GM23248 (cell line): ENCODE measurements around the gene ASPHD2. TPM values are rescaled to one million over a fixed set of nuclear protein-coding genes. Genes with fewer than 3 reads are reported as not detected.

Experiments used
- DNase-seq: peaks from one replicate; pipeline ENCODE4 v3.0.0-alpha.2; 2015
- H2AFZ ChIP-seq: fragments of 200-600 bp; sonication (generic); 2 replicates; pipeline ENCODE4 v1.6.1; 2016; ENCODE audit warnings: antibody characterized with exemption
- H3F3A ChIP-seq: fragments of 200-600 bp; sonication (generic); 2 replicates; pipeline ENCODE4 v1.6.1; 2016; ENCODE audit warnings: mild to moderate bottlenecking, antibody characterized with exemption, mixed run types; ENCODE audit not compliant: insufficient read depth
- H3K27ac ChIP-seq: fragments of 200-600 bp; sonication (generic); 2 replicates; pipeline ENCODE4 v1.5.1; 2016; ENCODE audit warnings: mild to moderate bottlenecking
- H3K27me3 ChIP-seq: fragments of 200-600 bp; sonication (generic); replicated peaks from 2 replicates; pipeline ENCODE4 v1.6.1; 2016; ENCODE audit warnings: mild to moderate bottlenecking; ENCODE audit not compliant: insufficient read depth
- H3K36me3 ChIP-seq: fragments of 200-600 bp; sonication (generic); 2 replicates; pipeline ENCODE4 v1.6.1; 2016; ENCODE audit warnings: low read depth, mild to moderate bottlenecking
- H3K4me1 ChIP-seq: fragments of 200-600 bp; sonication (generic); 2 replicates; pipeline ENCODE4 v1.6.1; 2016; ENCODE audit warnings: mild to moderate bottlenecking; ENCODE audit not compliant: insufficient read depth
- H3K4me2 ChIP-seq: fragments of 200-600 bp; sonication (generic); one replicate; pipeline ENCODE4 v1.6.1; 2016; ENCODE audit warnings: mild to moderate bottlenecking; ENCODE audit not compliant: unreplicated experiment
- H3K4me3 ChIP-seq: fragments of 200-600 bp; sonication (generic); 2 replicates; pipeline ENCODE4 v1.5.1; 2016; ENCODE audit warnings: mild to moderate bottlenecking
- H3K79me2 ChIP-seq: fragments of 200-600 bp; sonication (generic); 2 replicates; pipeline ENCODE4 v1.6.1; 2016; ENCODE audit warnings: mild to moderate bottlenecking; ENCODE audit not compliant: insufficient read depth
- H3K9ac ChIP-seq: fragments of 200-600 bp; sonication (generic); 2 replicates; pipeline ENCODE4 v1.6.1; 2016; ENCODE audit warnings: mild to moderate bottlenecking
- H3K9me2 ChIP-seq: fragments of 200-600 bp; sonication (generic); 2 replicates; pipeline ENCODE4 v1.6.1; 2016; ENCODE audit warnings: mixed run types, mild to moderate bottlenecking, moderate library complexity; ENCODE audit not compliant: insufficient read depth
- H3K9me3 ChIP-seq: fragments of 200-600 bp; sonication (generic); one replicate; pipeline ENCODE4 v1.6.1; 2017; ENCODE audit warnings: low read depth
- H4K20me1 ChIP-seq: fragments of 200-600 bp; sonication (generic); 2 replicates; pipeline ENCODE4 v1.6.0; 2016; ENCODE audit not compliant: insufficient read depth
- EZH2 ChIP-seq: fragments of 200-600 bp; sonication (generic); IDR thresholded peaks from 2 replicates; pipeline ENCODE4 v1.6.1; 2018; ENCODE audit warnings: antibody characterized with exemption, mild to moderate bottlenecking; ENCODE audit not compliant: insufficient read depth, poor library complexity, severe bottlenecking
- EZH2phosphoT487 ChIP-seq: fragments of 200-600 bp; sonication (generic); IDR thresholded peaks from 2 replicates; pipeline ENCODE4 v1.6.1; 2018; ENCODE audit warnings: antibody characterized with exemption, moderate library complexity, mild to moderate bottlenecking, low read depth; ENCODE audit not compliant: insufficient read depth
- WGBS, 2 experiments: methylation state at CpG; one replicate each; pipeline ENCODE4 v1.1.6; 2015 to 2017; ENCODE audit warnings: low lambda C conversion rate in 2 of 2, low coverage in 1 of 2; ENCODE audit errors: missing lambda C conversion rate in 2 of 2; 5-methylcytosine and 5-hydroxymethylcytosine counted together
- in situ Hi-C: fragments of 300-500 bp; cut with MboI; formaldehyde crosslinking; loops from 2 replicates; pipeline ENCODE4 v1.15.0; 2020
- polyA plus RNA-seq: library from polyadenylated mRNA; unstranded; fragments of >200 nt; fragmentation: Nextera tagmentation; extraction: Ambion mirVana; gene quantifications from 2 replicates; pipeline ENCODE4 v1.2.1, GENCODE V29; 2016
- total RNA-seq: library from RNA; depleted of rRNA; stranded (reverse); fragments of >200 nt; shearing (Covaris generic); gene quantifications from 2 replicates; pipeline ENCODE4 v1.2.3, GENCODE V29; 2014

The ASPHD2 gene
- total and polyA plus RNA-seq, 2 experiments from 2014 or later = 0.73 to 1.8 TPM

DNA sequence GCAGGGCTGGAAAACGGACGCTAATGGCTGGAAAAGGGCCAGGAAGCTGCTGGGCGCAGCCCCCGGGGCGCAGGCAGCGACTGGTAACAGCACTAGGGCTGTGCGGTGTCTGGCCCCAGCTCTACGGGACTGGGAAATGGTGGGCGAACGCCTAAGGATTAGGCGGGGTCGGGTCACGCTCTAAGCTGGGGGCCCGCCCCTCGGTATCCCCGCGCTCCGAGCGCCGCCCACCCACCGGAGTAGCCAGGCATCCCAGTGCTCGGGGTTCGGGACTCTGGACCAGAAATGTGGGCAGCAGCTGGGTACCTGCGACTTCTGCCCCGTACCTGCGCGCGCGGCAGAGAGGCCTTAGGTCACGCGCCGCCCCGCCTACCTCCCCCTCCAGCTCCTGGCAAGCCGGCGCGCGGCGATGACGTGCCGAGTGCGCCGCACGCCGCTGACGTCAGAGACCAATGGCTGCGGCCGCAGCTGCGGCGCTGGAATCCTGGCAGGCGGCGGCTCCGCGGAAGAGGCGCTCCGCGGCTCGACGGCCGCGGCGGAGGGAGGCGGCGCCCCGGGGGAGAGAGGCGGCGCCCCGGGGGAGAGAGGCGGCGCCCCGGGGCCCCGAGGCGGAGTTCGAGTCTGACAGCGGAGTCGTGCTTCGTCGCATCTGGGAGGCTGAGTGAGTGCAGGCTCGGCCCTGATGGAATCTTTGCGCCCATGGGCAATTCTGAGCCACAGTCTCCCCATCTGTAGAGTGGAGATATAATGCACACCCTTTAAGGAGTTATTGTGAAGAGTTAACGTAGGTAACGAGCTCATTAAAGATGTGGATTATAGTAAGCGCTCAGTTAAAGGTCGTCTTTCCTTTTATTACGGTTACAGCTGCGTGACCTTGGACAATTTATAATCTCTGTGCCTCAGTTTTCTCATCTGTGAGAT lies 54.6 kb downstream of the ASPHD2 start, which contains the start of the genes HPS4 and SRRD:
Gene HPS4, minus strand, starts transcription at position 345 of the 921 bp plus-strand sequence. CDS start 2,021 bp downstream, outside the sequence.
Gene SRRD, plus strand, starts transcription at position 439 of the 921 bp plus-strand sequence. Its CDS starts 14 bp downstream, at position 453.
- 1 to 2% methylated on average over 48 to 77 of the region's 85 CpGs for WGBS, 2 experiments
- Histone ChIP-seq H3K36me3 (no peaks in the 10 kb centered on the region), H3K4me2 (peak within 1 kb of the TSS; percentile 99), H3K27me3 (no peaks in the 10 kb centered on the region), H2AFZ (peak within 1 kb of the TSS; percentile 85), H3F3A (no peaks in the 10 kb centered on the region; the same call in 1 of the 2 replicates), H3K27ac (peak within 1 kb of the TSS; percentile 80), H4K20me1 (no peaks in the 10 kb centered on the region), H3K4me1 (peaks cover 20% of the 10 kb centered on the region), H3K79me2 (peaks cover 63% of the 10 kb centered on the region), H3K4me3 (peak within 1 kb of the TSS; percentile 81), H3K9me2 (no peaks in the 10 kb centered on the region), H3K9ac (peak within 1 kb of the TSS; percentile 97), H3K9me3 (no peaks in the 10 kb centered on the region)
- DNase-seq = peak; percentile 95
- in situ Hi-C loops = no loop called here
- TF ChIP-seq EZH2 = no peak
- no peak for TF ChIP-seq EZH2phosphoT487

DNA sequence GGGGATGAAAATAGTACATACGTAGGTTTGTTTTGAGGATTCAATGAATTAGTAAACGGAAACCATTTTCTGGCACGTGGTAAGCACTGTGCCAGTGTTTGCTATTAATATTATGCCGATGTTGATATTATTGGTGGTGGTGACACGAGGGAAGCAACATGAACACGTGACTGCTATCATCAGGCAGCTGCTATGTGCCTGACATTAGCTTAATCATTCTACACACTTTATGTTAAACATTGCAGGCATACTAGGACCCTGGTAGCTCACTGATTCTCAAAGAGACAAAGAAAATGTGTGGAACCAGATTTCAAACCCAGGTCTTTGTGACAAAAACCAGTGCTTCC lies 55.3 kb downstream of the ASPHD2 start:
- Histone ChIP-seq H3K27me3 (no peaks in the 10 kb centered on the region), H3K9ac (peak overlapping the region; percentile 97), H4K20me1 (no peaks in the 10 kb centered on the region), H3K9me3 (no peaks in the 10 kb centered on the region), H3K9me2 (no peaks in the 10 kb centered on the region), H3K4me2 (peak overlapping the region; percentile 76), H3K79me2 (peaks cover 61% of the 10 kb centered on the region), H3K4me1 (peaks cover 20% of the 10 kb centered on the region), H2AFZ (peak overlapping the region; percentile 85), H3K4me3 (peak overlapping the region; percentile 81), H3F3A (no peaks in the 10 kb centered on the region; the same call in 1 of the 2 replicates), H3K36me3 (no peaks in the 10 kb centered on the region), H3K27ac (peak overlapping the region; percentile 80)
- peak; percentile 46 for DNase-seq
- TF ChIP-seq EZH2 = no peak
- no peak for TF ChIP-seq EZH2phosphoT487
- in situ Hi-C loops = no loop called here
- 6 to 11% methylated on average over 6 of the region's 6 CpGs for whole genome bisulfite sequencing, 2 experiments

DNA sequence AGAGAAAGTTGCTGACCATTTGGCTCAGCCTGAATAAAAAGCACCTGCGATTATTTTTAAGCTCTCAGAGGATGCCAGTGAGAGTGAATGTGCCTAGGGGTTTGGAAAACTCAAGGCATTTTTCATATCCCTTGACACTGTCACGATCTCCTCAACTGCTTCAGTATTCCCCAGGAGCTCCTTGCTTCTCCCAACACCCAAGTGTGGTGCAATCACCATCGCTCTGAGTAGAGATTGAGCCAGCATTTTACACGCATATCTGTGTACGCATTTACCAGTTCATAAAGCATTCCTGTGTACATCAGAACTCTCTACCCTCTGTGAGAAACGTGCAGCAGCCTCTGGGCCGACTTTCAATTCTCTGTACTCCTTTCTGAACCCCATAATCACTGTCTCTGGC lies 56.0 kb downstream of the ASPHD2 start:
- no peaks in the 10 kb centered on the region for H3K27me3 ChIP-seq
- H3K79me2 ChIP-seq = peaks cover 54% of the 10 kb centered on the region
- peak overlapping the region; percentile 81 for H3K4me3 ChIP-seq
- H2AFZ ChIP-seq = peak overlapping the region; percentile 30; the same call in 1 of the 2 replicates
- no peak for TF ChIP-seq EZH2
- no peak for TF ChIP-seq EZH2phosphoT487
- H3K36me3 ChIP-seq = no peaks in the 10 kb centered on the region; the same call in 1 of the 2 replicates
- H3K4me1 ChIP-seq = peaks cover 20% of the 10 kb centered on the region
- peak overlapping the region; percentile 76 for H3K4me2 ChIP-seq
- H4K20me1 ChIP-seq = no peaks in the 10 kb centered on the region
- in situ Hi-C loops = no loop called here
- no peaks in the 10 kb centered on the region for H3K9me3 ChIP-seq
- H3K9ac ChIP-seq = peak overlapping the region; percentile 97
- no peaks in the 10 kb centered on the region for H3K9me2 ChIP-seq
- H3K27ac ChIP-seq = peak overlapping the region; percentile 80
- peak; percentile 75 for DNase-seq
- 23 to 26% methylated on average over 7 of the region's 7 CpGs for WGBS, 2 experiments
- no peaks in the 10 kb centered on the region; the same call in 1 of the 2 replicates for H3F3A ChIP-seq

DNA sequence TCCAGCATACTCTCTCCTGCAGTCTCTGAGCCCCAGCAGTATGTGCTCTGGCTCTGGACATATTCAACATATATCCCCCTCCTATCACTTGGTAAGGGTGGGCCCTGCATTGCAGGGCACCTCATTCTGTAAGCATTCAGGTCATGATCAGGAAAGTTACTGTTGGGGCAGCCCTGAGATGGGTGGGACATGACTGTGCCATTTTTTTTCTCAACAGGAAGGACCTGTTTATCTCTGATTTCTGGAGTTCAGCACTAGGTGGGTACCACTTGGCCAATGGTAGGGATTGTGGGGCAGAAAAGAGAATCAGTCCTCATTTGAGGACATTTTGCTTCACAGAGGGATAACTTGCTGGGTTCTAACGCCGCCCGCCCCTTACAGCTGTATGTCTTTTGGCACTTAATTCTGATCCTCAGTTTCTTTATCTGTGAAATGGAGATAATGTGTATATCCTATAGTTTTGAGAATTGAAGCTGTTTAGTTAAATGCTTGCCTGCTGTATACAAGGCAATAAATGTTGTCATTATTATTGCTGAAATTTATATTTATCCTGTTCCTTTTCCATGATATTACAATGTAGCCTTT lies 56.8 kb downstream of the ASPHD2 start:
- H3K4me1 ChIP-seq = peaks cover 20% of the 10 kb centered on the region
- no peaks in the 10 kb centered on the region for H3K27me3 ChIP-seq
- no peaks in the 10 kb centered on the region for H3K9me3 ChIP-seq
- no peak overlapping the region for H2AFZ ChIP-seq
- 70 to 75% methylated on average over 3 of the region's 3 CpGs for WGBS, 2 experiments
- peaks cover 3% of the 10 kb centered on the region for H3K36me3 ChIP-seq
- no peaks in the 10 kb centered on the region for H3K9me2 ChIP-seq
- no peak for DNase-seq
- in situ Hi-C loops = no loop called here
- H3K9ac ChIP-seq = peak overlapping the region; percentile 97
- peaks cover 50% of the 10 kb centered on the region for H3K79me2 ChIP-seq
- H3F3A ChIP-seq = no peaks in the 10 kb centered on the region; the same call in 1 of the 2 replicates
- TF ChIP-seq EZH2phosphoT487 = no peak
- no peak for TF ChIP-seq EZH2
- no peaks in the 10 kb centered on the region for H4K20me1 ChIP-seq
- H3K27ac ChIP-seq = peak overlapping the region; percentile 80
- no peak overlapping the region for H3K4me2 ChIP-seq
- 0 out of 2 replicates have a peak overlapping the region, but pooled peaks have one; percentile 81 for H3K4me3 ChIP-seq
